ENCODE data around the gene DPP9. TPM values are rescaled to one million over a fixed set of nuclear protein-coding genes. Genes with fewer than 3 reads are reported as not detected.
A peak's percentile ranks its signal among the peaks of the same experiment; 100 is the strongest.

Gene DPP9
- total RNA-seq, 1 experiment from 2014 or later: 46.4 TPM

DNA sequence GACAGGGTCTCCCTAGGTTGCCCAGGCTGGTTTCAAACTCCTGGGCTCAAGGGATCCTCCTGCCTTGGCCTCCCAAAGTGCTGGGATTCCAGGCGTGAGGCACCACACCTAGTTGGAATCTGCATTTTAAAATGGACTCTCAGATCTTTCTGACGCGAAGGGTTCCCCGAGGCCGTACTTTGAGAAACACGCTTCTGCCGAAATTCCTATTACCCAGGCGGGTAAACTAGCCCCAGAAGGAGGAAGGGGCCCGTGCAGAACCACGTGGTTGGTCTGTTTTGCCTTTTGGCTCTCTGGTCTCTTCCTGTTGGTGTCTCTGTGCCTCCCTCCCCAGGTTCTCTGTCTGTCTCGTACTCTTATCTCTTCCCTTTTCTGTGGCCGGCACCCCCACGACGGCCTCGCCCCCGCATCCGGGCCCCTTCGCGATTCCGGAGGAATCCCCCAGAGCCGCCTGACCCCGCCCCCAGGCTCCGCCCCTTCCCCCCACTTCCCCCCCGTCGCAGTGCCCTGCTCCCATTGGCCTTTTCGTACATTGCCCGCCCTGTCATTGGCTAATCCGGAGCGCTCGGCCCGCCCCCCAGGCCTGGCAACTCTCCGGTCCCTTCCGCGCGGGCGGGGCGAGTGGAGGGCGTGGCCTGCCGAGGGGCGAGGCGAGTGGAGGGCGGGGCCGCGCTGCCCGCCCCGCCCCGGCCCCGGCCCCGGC is 84.7 kb downstream of the DPP9 start, which contains the start of gene TNFAIP8L1:
Gene TNFAIP8L1 (plus strand): TSS at position 689 of the 703 bp plus-strand sequence. CDS start 12,354 bp downstream, outside the sequence.
- TF ChIP-seq CTCF (conservative IDR thresholded peaks at IDR 0.05): no peak
- Histone ChIP-seq H3K18ac (ENCODE audit: insufficient read length, low read depth, low read length) (no peak within 1 kb of the TSS), H3K56ac (ENCODE audit: insufficient read length, low read depth, low read length) (no peak within 1 kb of the TSS), H3K79me2 (ENCODE audit: insufficient read depth, low read length) (no peaks in the 10 kb centered on the region), H2BK12ac (ENCODE audit: insufficient read length, low read depth, low read length) (no peak within 1 kb of the TSS), H4K5ac (ENCODE audit: insufficient read length, low read depth, low read length) (no peak within 1 kb of the TSS), H2BK20ac (ENCODE audit: low read depth, low read length, poor library complexity, severe bottlenecking) (no peak within 1 kb of the TSS), H3K4ac (ENCODE audit: low read depth, low read length) (no peak within 1 kb of the TSS), H2AFZ (ENCODE audit: low read length) (no peak within 1 kb of the TSS), H2AK5ac (ENCODE audit: insufficient read length, low read length) (no peak within 1 kb of the TSS), H2BK120ac (ENCODE audit: low read depth, low read length, poor library complexity, severe bottlenecking) (no peak within 1 kb of the TSS), H4K91ac (ENCODE audit: insufficient read length, low read depth, low read length) (no peak within 1 kb of the TSS), H4K20me1 (ENCODE audit: control insufficient read depth, insufficient read depth, insufficient read length) (no peaks in the 10 kb centered on the region), H2BK5ac (ENCODE audit: insufficient read length, low read length) (no peak within 1 kb of the TSS), H3K4me1 (ENCODE audit: insufficient read depth, low read length) (no peaks in the 10 kb centered on the region), H2BK15ac (ENCODE audit: low read depth, low read length) (no peak within 1 kb of the TSS), H3K9me3 (ENCODE audit: control insufficient read depth, low read depth, low read length) (no peaks in the 10 kb centered on the region), H3K27me3 (ENCODE audit: insufficient read depth, low read length) (no peaks in the 10 kb centered on the region), H4K8ac (replicated peaks; ENCODE audit: insufficient read length, low read depth, low read length) (no peak within 1 kb of the TSS), H3K79me1 (ENCODE audit: insufficient read depth, low read depth, low read length, poor library complexity, severe bottlenecking) (no peaks in the 10 kb centered on the region), H3K14ac (ENCODE audit: insufficient read depth, low read length) (no peak within 1 kb of the TSS; the same call in 1 of the 2 replicates), H3K9ac (ENCODE audit: extremely low read depth, insufficient read length, low read length) (peak within 1 kb of the TSS; percentile 21), H3K23ac (ENCODE audit: insufficient read length, low read depth, low read length) (no peak within 1 kb of the TSS), H3K23me2 (ENCODE audit: insufficient read length, low read depth, low read length, poor library complexity, severe bottlenecking) (peaks cover 13% of the 10 kb centered on the region), H3T11ph (ENCODE audit: low read length) (no peak within 1 kb of the TSS), H3K4me2 (ENCODE audit: insufficient read depth, insufficient read length, low read length) (peak within 1 kb of the TSS; percentile 84), H3K27ac (ENCODE audit: insufficient read length, low read depth, low read length) (no peak within 1 kb of the TSS)
- DNase-seq: peak; percentile 96
- H3K4me3 Mint-ChIP-seq: peak within 1 kb of the TSS; percentile 78 to 94
- H3K4me1 Mint-ChIP-seq: peaks cover 6 to 17% of the 10 kb centered on the region in 2 experiments
- no peaks in the 10 kb centered on the region for H3K36me3 Mint-ChIP-seq (ENCODE audit: insufficient read depth in 1 of 3, low read depth in 3 of 3)
- H3K27ac Mint-ChIP-seq: peak within 1 kb of the TSS in 2 of 3 experiments; percentile 72 to 81; a peak in 2 of 7 replicates
- peaks cover 28% of the 10 kb centered on the region for H3K27me3 Mint-ChIP-seq (ENCODE audit: low read depth)
- H3K9me3 Mint-ChIP-seq: no peaks in the 10 kb centered on the region; a peak in 1 of 5 replicates
- no CpG with 5 or more reads among the region's 49 CpGs for WGBS (ENCODE audit: extremely low coverage, insufficient read length, low lambda C conversion rate)
